GM12878 (cell line): Measurements from ENCODE around the gene IGFBP6.

Experiments used
- EP300 ChIP-seq, 2 experiments: fragments of 150-350 bp in 1 of 2; IDR thresholded peaks; 2 replicates each; pipeline ENCODE4 v1.6.1; 2011 to 2012; ENCODE audit warnings: low read depth in 2 of 2, low read length in 2 of 2, borderline replicate concordance in 1 of 2, improper control_type of control experiment in 1 of 2, inconsistent platforms in 1 of 2; ENCODE audit not compliant: control insufficient read depth in 1 of 2
- FOXM1 ChIP-seq: IDR thresholded peaks from 2 replicates; pipeline ENCODE4 v1.6.1; 2012; ENCODE audit warnings: low read depth, mild to moderate bottlenecking, inconsistent platforms, low read length, moderate library complexity
- NFIC ChIP-seq: IDR thresholded peaks from 2 replicates; pipeline ENCODE4 v1.6.1; 2012; ENCODE audit warnings: low read depth, mild to moderate bottlenecking, inconsistent platforms, low read length, moderate library complexity
- POLR2A ChIP-seq: IDR thresholded peaks from 2 replicates; pipeline ENCODE4 v1.6.1; 2011; ENCODE audit warnings: low read depth, mild to moderate bottlenecking, low read length
- SIN3A ChIP-seq: IDR thresholded peaks from 2 replicates; pipeline ENCODE4 v1.6.1; 2012; ENCODE audit warnings: low read depth, low read length, improper control_type of control experiment
- STAT1 ChIP-seq: fragments of 450-650 bp; conservative IDR thresholded peaks from 2 replicates; pipeline ENCODE4 v1.6.1; 2014; ENCODE audit warnings: antibody characterized with exemption, mild to moderate bottlenecking
- TAF1 ChIP-seq: IDR thresholded peaks from 2 replicates; pipeline ENCODE4 v1.6.1; 2011; ENCODE audit warnings: mild to moderate bottlenecking, low read depth, low read length, borderline replicate concordance
- TF ChIP-seq, protein P1 (sequence below), 3 experiments: IDR thresholded peaks in 2 of 3; conservative IDR thresholded peaks in 1 of 3; 2 replicates each; pipeline ENCODE4 v1.5.1; 2011; ENCODE audit warnings: low read depth in 3 of 3, low read length in 3 of 3, mild to moderate bottlenecking in 3 of 3, control low read depth in 2 of 3, moderate library complexity in 2 of 3, inconsistent platforms in 1 of 3, mixed read lengths in 1 of 3; ENCODE audit not compliant: control insufficient read depth in 2 of 3, insufficient read depth in 1 of 3; ENCODE audit errors: extremely low read depth in 1 of 3
- TF ChIP-seq, protein P2 (sequence below): fragments of 450-650 bp; IDR thresholded peaks from 2 replicates; pipeline ENCODE4 v1.6.1; 2016; ENCODE audit warnings: mild to moderate bottlenecking, moderate library complexity, borderline replicate concordance

DNA sequence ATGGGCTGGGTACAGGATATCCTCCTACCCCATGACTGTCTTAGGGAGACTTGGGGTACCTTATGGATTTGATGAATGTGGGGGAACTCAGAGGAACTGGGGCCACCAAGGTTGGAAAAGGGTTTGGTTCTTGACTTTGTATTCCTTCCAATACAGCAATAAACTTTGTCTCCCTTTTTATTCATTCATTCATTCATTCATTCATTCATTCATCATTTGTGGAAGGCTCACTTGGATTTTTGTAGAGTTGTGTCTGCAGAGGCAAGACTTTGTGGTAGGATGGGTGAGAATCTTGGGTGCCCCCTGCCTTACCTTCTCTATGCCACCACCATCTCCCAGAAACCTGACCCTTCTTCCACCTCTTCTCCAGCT, 26.9 kb downstream of the IGFBP6 start:
- no peak for TF ChIP-seq POLR2A
- TF ChIP-seq, protein P1, sequence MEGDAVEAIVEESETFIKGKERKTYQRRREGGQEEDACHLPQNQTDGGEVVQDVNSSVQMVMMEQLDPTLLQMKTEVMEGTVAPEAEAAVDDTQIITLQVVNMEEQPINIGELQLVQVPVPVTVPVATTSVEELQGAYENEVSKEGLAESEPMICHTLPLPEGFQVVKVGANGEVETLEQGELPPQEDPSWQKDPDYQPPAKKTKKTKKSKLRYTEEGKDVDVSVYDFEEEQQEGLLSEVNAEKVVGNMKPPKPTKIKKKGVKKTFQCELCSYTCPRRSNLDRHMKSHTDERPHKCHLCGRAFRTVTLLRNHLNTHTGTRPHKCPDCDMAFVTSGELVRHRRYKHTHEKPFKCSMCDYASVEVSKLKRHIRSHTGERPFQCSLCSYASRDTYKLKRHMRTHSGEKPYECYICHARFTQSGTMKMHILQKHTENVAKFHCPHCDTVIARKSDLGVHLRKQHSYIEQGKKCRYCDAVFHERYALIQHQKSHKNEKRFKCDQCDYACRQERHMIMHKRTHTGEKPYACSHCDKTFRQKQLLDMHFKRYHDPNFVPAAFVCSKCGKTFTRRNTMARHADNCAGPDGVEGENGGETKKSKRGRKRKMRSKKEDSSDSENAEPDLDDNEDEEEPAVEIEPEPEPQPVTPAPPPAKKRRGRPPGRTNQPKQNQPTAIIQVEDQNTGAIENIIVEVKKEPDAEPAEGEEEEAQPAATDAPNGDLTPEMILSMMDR (IDR thresholded peaks at IDR 0.05 in 2 of 3, conservative IDR thresholded peaks at IDR 0.05 in 1 of 3; ENCODE audit: control insufficient read depth in 2 of 3, extremely low read depth in 1 of 3, insufficient read depth in 1 of 3, low read depth in 3 of 3, low read length in 3 of 3): no peak
- TF ChIP-seq SIN3A: no peak
- no peak for TF ChIP-seq FOXM1
- TF ChIP-seq NFIC: no peak
- TF ChIP-seq TAF1: no peak
- no peak for TF ChIP-seq EP300 (IDR thresholded peaks at IDR 0.05; ENCODE audit: borderline replicate concordance in 1 of 2, control insufficient read depth in 1 of 2, low read depth in 2 of 2, low read length in 2 of 2)
- TF ChIP-seq, protein P2, sequence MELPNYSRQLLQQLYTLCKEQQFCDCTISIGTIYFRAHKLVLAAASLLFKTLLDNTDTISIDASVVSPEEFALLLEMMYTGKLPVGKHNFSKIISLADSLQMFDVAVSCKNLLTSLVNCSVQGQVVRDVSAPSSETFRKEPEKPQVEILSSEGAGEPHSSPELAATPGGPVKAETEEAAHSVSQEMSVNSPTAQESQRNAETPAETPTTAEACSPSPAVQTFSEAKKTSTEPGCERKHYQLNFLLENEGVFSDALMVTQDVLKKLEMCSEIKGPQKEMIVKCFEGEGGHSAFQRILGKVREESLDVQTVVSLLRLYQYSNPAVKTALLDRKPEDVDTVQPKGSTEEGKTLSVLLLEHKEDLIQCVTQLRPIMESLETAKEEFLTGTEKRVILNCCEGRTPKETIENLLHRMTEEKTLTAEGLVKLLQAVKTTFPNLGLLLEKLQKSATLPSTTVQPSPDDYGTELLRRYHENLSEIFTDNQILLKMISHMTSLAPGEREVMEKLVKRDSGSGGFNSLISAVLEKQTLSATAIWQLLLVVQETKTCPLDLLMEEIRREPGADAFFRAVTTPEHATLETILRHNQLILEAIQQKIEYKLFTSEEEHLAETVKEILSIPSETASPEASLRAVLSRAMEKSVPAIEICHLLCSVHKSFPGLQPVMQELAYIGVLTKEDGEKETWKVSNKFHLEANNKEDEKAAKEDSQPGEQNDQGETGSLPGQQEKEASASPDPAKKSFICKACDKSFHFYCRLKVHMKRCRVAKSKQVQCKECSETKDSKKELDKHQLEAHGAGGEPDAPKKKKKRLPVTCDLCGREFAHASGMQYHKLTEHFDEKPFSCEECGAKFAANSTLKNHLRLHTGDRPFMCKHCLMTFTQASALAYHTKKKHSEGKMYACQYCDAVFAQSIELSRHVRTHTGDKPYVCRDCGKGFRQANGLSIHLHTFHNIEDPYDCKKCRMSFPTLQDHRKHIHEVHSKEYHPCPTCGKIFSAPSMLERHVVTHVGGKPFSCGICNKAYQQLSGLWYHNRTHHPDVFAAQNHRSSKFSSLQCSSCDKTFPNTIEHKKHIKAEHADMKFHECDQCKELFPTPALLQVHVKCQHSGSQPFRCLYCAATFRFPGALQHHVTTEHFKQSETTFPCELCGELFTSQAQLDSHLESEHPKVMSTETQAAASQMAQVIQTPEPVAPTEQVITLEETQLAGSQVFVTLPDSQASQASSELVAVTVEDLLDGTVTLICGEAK: no peak
- no peak for TF ChIP-seq STAT1
